ENCODE results near the gene PDCD4.

PDCD4 gene

GRCh38 chr10:110919971-110920881 lies 48.5 kb downstream of the PDCD4 start:
- peak; percentile 15 for DNase-seq (ENCODE audit: low spot score)

GRCh38 chr10:110923856-110924493 lies 52.2 kb downstream of the PDCD4 start:
- DNase-seq (ENCODE audit: low spot score), result no peak

GRCh38 chr10:110927461-110927860 lies 55.7 kb downstream of the PDCD4 start:
- DNase-seq (ENCODE audit: low spot score), result no peak

GRCh38 chr10:110931769-110932381 lies 60.1 kb downstream of the PDCD4 start:
- DNase-seq (ENCODE audit: low spot score), result no peak

GRCh38 chr10:110932505-110933180 lies 60.9 kb downstream of the PDCD4 start:
- no peak for DNase-seq (ENCODE audit: low spot score)

GRCh38 chr10:110936757-110937156 lies 65.0 kb downstream of the PDCD4 start:
- DNase-seq (ENCODE audit: low spot score), result no peak

- DNase-seq (ENCODE audit: low spot score), result no peak
Observed at GRCh38 chr10:110939419-110939818, 67.7 kb downstream of the PDCD4 start.

- no peak for DNase-seq (ENCODE audit: low spot score)
Observed at GRCh38 chr10:110944792-110945396, 73.2 kb downstream of the PDCD4 start.

GRCh38 chr10:110946496-110946895 lies 74.8 kb downstream of the PDCD4 start:
- DNase-seq (ENCODE audit: low spot score), result no peak

GRCh38 chr10:110947061-110947595 lies 75.4 kb downstream of the PDCD4 start:
- no peak for DNase-seq (ENCODE audit: low spot score)

Measured in AG20443 (cell line).